Panc1 (cell line): ENCODE data around the gene ADGRV1.

Experiments used
- CTCF ChIP-seq: fragments of 450-650 bp; IDR thresholded peaks from 2 replicates; pipeline ENCODE4 v1.5.1; 2017; ENCODE audit warnings: mild to moderate bottlenecking
- POLR2AphosphoS5 ChIP-seq: IDR thresholded peaks from 2 replicates; pipeline ENCODE4 v1.6.1; 2012; ENCODE audit warnings: mild to moderate bottlenecking, low read depth, low read length, moderate library complexity
- SIN3A ChIP-seq: IDR thresholded peaks from 2 replicates; pipeline ENCODE4 v1.6.1; 2012; ENCODE audit warnings: low read depth, mild to moderate bottlenecking, low read length, moderate library complexity, borderline replicate concordance; ENCODE audit not compliant: insufficient read depth
- TF ChIP-seq, protein P1 (sequence below), 2 experiments: IDR thresholded peaks; 2 replicates each; pipeline ENCODE4 v1.6.1; 2011 to 2012; ENCODE audit warnings: low read depth in 2 of 2, control low read depth in 1 of 2, low read length in 1 of 2, mild to moderate bottlenecking in 1 of 2, moderate library complexity in 1 of 2; ENCODE audit not compliant: insufficient read depth in 1 of 2

GRCh38 chr5:91007780-91008402, 449.3 kb downstream of the ADGRV1 start:
- TF ChIP-seq CTCF (no peak), POLR2AphosphoS5 (no peak), SIN3A (no peak)
- TF ChIP-seq, protein P1, sequence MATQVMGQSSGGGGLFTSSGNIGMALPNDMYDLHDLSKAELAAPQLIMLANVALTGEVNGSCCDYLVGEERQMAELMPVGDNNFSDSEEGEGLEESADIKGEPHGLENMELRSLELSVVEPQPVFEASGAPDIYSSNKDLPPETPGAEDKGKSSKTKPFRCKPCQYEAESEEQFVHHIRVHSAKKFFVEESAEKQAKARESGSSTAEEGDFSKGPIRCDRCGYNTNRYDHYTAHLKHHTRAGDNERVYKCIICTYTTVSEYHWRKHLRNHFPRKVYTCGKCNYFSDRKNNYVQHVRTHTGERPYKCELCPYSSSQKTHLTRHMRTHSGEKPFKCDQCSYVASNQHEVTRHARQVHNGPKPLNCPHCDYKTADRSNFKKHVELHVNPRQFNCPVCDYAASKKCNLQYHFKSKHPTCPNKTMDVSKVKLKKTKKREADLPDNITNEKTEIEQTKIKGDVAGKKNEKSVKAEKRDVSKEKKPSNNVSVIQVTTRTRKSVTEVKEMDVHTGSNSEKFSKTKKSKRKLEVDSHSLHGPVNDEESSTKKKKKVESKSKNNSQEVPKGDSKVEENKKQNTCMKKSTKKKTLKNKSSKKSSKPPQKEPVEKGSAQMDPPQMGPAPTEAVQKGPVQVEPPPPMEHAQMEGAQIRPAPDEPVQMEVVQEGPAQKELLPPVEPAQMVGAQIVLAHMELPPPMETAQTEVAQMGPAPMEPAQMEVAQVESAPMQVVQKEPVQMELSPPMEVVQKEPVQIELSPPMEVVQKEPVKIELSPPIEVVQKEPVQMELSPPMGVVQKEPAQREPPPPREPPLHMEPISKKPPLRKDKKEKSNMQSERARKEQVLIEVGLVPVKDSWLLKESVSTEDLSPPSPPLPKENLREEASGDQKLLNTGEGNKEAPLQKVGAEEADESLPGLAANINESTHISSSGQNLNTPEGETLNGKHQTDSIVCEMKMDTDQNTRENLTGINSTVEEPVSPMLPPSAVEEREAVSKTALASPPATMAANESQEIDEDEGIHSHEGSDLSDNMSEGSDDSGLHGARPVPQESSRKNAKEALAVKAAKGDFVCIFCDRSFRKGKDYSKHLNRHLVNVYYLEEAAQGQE (IDR thresholded peaks at IDR 0.05; ENCODE audit: insufficient read depth in 1 of 2, low read depth in 2 of 2, low read length in 1 of 2), result no peak
